ENCODE measurements around the gene UPF2. TPM values are rescaled to one million over a fixed set of nuclear protein-coding genes. Genes with fewer than 3 reads are reported as not detected.
A peak's percentile ranks its signal among the peaks of the same experiment; 100 is the strongest.
"Not testable (repeated sequence)": the region's sequence is repeated elsewhere in the genome, so short reads cannot be mapped to it uniquely, and the experiment has no call there.

The UPF2 gene
- total RNA-seq, 2 experiments from 2014 or later, result 33.5 to 37.2 TPM

GRCh38 chr10:12025591-12025990, 17.0 kb downstream of the UPF2 start:
- no peak overlapping the region for H3K4me3 Mint-ChIP-seq
- DNase-seq (no peak), ATAC-seq (no peak)
- peaks cover 30% of the 10 kb centered on the region for H3K4me1 Mint-ChIP-seq
- H3K9me3 Mint-ChIP-seq (ENCODE audit: low read depth), result no peaks in the 10 kb centered on the region
- no peak overlapping the region for H3K27ac Mint-ChIP-seq
- H3K36me3 Mint-ChIP-seq, result peaks cover 36% of the 10 kb centered on the region
- no peaks in the 10 kb centered on the region for H3K27me3 Mint-ChIP-seq
- CTCF ChIA-PET, result interaction anchor here (1.1 to 1.7 kb wide), 2 partner anchors 39 to 686 kb away, joined by 3 to 4 read pairs; no protein-coding TSS in a partner anchor

DNA sequence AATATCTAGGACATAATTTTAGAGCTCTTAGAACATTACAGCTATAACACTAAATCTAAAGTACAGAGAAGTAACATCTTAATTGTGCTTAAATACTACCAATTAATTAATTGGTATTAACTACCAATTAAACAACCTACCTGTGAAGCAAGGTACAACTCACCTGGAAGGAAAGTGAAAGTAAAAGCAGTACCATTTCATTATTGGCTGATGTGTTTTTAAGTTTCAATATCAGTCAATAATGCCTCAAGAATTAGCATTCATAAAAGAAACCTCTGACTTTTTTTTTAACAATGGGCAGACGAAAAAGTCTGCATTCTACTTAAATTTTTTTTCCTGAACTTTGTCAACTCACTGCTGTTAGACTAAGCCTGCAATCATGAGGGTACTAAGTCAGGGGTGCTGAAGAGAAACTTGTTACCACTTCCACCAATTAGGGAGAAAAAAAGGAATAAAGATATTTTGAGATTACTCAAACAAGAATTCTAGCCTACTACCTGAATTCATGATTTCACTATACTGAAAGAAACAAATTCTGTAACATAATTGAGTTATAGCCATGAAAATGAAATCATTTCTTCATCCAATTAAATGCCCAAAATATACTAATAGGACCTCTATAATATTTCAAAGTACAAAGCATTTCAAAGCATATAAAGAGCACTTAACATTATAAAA, 19.9 kb downstream of the UPF2 start:
- H3K9me3 Mint-ChIP-seq (ENCODE audit: low read depth), result no peaks in the 10 kb centered on the region
- no peak overlapping the region for H3K4me3 Mint-ChIP-seq
- peak overlapping the region; percentile 85 for H3K27ac Mint-ChIP-seq
- H3K27me3 Mint-ChIP-seq, result no peaks in the 10 kb centered on the region
- DNase-seq, result no peak
- ATAC-seq, result peak; percentile 45
- peaks cover 24% of the 10 kb centered on the region for H3K36me3 Mint-ChIP-seq
- H3K4me1 Mint-ChIP-seq, result peaks cover 23% of the 10 kb centered on the region
- CTCF ChIA-PET, result interaction anchor here (0.7 kb wide), 1 partner anchor 15 kb away, joined by 3 read pairs; no protein-coding TSS in a partner anchor

DNA sequence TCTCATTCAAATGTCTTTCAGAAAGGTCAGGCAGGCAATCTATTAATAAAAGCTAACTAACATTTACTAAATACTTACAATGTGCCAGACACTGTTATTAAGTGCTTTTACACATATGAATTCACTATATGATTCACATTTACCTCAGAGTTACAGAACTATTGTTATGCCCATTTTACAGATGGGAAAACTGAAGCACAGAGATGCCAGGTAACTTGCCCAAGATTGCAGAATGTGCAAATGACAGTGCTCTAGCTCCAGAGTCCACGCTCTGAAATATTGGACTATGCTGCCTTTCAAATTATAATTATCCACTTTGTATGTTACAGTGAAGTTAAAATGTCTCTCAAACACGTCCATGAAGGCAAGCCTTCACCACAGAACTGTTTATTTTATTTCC, 22.0 kb downstream of the UPF2 start:
- CTCF ChIA-PET, result no interaction called here

GRCh38 chr10:12019283-12019971, 23.2 kb downstream of the UPF2 start:
- Mint-ChIP-seq H3K4me3 (no peak overlapping the region), H3K36me3 (peaks cover 17% of the 10 kb centered on the region), H3K9me3 (ENCODE audit: low read depth) (no peaks in the 10 kb centered on the region), H3K27me3 (no peaks in the 10 kb centered on the region), H3K4me1 (peaks cover 14% of the 10 kb centered on the region), H3K27ac (no peak overlapping the region)
- DNase-seq, result no peak
- no peak for ATAC-seq
- CTCF ChIA-PET, result no interaction called here

More for the DNA sequence above, 22.0 kb downstream of the UPF2 start:
- no peaks in the 10 kb centered on the region for H3K27me3 Mint-ChIP-seq
- no peak overlapping the region for H3K4me3 Mint-ChIP-seq
- ATAC-seq (no peak), DNase-seq (no peak)
- peaks cover 13% of the 10 kb centered on the region for H3K36me3 Mint-ChIP-seq
- no peaks in the 10 kb centered on the region for H3K9me3 Mint-ChIP-seq (ENCODE audit: low read depth)
- peaks cover 15% of the 10 kb centered on the region for H3K4me1 Mint-ChIP-seq
- H3K27ac Mint-ChIP-seq, result no peak overlapping the region

DNA sequence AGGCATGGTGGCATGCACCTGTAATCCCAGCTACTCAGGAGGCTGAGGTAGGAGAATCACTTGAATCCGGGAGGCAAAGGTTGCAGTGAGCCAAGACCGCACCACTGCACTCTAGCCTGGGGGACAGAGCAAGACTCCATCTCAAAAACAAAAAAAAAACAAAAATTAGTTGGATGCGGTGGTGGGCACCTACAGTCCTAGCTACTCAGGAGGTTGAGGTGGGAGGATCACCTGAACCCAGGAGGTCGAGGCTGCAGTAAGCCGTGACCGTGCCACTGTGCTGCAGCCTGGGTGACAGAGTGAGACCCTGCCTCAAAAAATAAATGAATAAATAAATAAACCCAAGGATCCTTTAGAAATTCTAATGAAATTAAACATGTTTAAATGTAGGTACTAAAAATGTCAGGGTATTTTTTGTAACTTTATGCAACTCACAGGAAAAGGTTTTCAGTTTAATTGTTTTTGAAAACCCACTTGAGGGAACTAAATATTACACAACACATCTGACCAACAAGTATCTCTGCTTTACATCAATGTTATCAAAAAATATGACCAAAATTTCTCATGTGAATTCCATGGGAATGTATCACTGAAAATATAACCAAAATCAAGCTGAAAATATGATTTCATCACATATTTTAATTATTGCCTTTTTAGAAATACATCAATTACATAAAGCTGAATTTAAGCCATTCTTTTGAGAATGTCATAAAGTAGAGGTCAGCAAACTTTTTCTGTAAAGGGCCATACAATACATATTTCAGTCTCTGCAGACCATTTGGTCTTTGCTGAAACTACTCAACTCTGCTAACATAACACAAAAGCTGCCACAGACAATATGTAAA, 23.9 kb downstream of the UPF2 start:
- DNase-seq (no peak), ATAC-seq (no peak)
- Mint-ChIP-seq H3K4me3 (no peak overlapping the region), H3K27ac (no peak overlapping the region), H3K27me3 (no peaks in the 10 kb centered on the region), H3K9me3 (ENCODE audit: low read depth) (no peaks in the 10 kb centered on the region), H3K36me3 (peaks cover 20% of the 10 kb centered on the region), H3K4me1 (peaks cover 11% of the 10 kb centered on the region)
- CTCF ChIA-PET, result no interaction called here

- Mint-ChIP-seq H3K27me3 (no peaks in the 10 kb centered on the region), H3K9me3 (ENCODE audit: low read depth) (peaks cover 7% of the 10 kb centered on the region), H3K4me3 (no peak overlapping the region), H3K27ac (no peak overlapping the region), H3K36me3 (peaks cover 49% of the 10 kb centered on the region), H3K4me1 (peaks cover 1% of the 10 kb centered on the region)
- ATAC-seq (no peak), DNase-seq (no peak)
- CTCF ChIA-PET, result interaction anchor here (0.9 kb wide), 1 partner anchor 18 kb away, joined by 3 read pairs; no protein-coding TSS in a partner anchor
Measured at GRCh38 chr10:12013926-12014325, 28.7 kb downstream of the UPF2 start.

DNA sequence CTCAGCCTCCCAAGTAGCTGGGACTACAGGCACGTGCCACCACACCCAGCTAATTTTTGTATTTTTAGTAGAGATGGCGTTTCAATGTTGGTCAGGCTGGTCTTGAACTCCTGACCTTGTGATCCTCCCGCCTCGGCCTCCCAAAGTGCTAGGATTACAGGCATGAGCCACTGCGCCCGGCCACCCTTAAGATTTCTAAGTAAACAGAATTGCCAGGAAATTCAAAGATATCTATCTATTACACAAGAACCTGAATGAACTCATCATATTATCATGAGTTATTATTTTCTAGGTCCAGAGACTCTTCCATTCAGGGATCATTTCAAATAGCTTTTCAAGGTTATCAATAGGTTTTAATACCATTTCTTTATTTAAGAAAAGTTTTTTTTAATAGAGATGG, 29.2 kb downstream of the UPF2 start:
- peaks cover 53% of the 10 kb centered on the region for H3K36me3 Mint-ChIP-seq
- H3K27me3 Mint-ChIP-seq; H3K4me1 Mint-ChIP-seq; H3K27ac Mint-ChIP-seq; ATAC-seq; DNase-seq; H3K4me3 Mint-ChIP-seq; H3K9me3 Mint-ChIP-seq (ENCODE audit: low read depth): not testable (repeated sequence)
- CTCF ChIA-PET, result interaction anchor here (0.9 kb wide), 1 partner anchor 18 kb away, joined by 3 read pairs; no protein-coding TSS in a partner anchor

DNA sequence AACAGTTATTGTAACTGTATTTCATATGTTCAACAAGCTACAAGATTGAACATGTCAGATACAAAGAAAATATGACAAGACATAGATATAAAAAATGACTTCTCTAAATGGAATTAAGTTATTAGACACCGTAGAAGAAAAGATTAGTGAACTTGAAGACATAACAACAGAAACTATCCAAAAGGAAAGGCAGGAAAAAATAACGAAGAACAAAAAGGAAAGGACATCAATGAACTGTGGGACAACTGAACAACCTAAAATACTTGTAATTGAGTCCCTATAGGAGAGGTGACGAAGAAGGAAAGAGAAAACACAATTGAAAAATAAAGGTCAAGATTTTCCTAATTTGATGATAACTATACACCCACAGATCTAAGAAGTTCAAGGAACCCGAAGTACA, 32.3 kb downstream of the UPF2 start:
- H3K4me1 Mint-ChIP-seq, result peaks cover 1% of the 10 kb centered on the region
- H3K27ac Mint-ChIP-seq, result no peak overlapping the region
- H3K36me3 Mint-ChIP-seq, result peaks cover 59% of the 10 kb centered on the region
- DNase-seq (no peak), ATAC-seq (no peak)
- no peaks in the 10 kb centered on the region for H3K27me3 Mint-ChIP-seq
- H3K4me3 Mint-ChIP-seq, result no peak overlapping the region
- H3K9me3 Mint-ChIP-seq (ENCODE audit: low read depth), result peaks cover 7% of the 10 kb centered on the region
- CTCF ChIA-PET, result interaction anchor here (1.0 kb wide), 1 partner anchor 26 kb away, joined by 3 read pairs; no protein-coding TSS in a partner anchor

DNA sequence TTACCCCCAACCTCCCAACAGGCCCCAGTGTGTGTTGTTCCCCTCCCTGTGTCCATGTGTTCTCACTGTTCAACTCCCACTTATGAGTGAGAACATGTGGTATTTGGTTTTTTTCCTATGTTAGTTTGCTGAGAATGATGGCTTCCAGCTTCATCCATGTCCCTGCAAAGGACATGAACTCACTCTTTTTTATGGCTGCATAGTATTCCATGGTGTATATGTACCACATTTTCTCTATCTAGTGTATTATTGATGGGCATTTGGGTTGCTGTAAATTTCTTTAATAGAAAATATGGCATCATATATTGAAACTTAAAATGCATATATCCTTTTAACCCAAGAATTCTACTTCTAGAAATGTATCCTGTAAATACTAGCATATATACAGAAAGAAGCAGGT, 33.8 kb downstream of the UPF2 start:
- H3K4me3 Mint-ChIP-seq; H3K9me3 Mint-ChIP-seq (ENCODE audit: low read depth); DNase-seq; H3K4me1 Mint-ChIP-seq; ATAC-seq; H3K27me3 Mint-ChIP-seq; H3K27ac Mint-ChIP-seq; CTCF ChIA-PET: not testable (repeated sequence)
- peaks cover 63% of the 10 kb centered on the region for H3K36me3 Mint-ChIP-seq

DNA sequence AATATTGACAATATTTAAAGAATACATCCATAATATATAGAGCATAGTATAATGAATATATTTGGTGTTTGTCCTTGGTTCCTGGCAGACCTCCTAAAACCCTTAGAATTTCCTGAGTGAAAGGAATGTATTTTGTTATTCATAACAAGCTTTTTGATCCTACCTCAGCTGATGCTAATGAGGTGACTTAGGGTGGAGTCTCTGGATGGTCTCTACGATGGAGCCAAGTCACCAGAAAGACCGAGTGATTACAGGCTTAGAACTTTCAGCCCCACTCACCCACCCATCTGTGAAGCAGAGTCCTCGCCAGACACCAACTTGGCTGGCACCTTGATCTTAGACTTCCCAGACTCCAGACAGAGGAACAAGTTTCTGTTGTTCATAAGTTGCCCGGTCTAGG, 35.9 kb downstream of the UPF2 start:
- no peak for DNase-seq

DNA sequence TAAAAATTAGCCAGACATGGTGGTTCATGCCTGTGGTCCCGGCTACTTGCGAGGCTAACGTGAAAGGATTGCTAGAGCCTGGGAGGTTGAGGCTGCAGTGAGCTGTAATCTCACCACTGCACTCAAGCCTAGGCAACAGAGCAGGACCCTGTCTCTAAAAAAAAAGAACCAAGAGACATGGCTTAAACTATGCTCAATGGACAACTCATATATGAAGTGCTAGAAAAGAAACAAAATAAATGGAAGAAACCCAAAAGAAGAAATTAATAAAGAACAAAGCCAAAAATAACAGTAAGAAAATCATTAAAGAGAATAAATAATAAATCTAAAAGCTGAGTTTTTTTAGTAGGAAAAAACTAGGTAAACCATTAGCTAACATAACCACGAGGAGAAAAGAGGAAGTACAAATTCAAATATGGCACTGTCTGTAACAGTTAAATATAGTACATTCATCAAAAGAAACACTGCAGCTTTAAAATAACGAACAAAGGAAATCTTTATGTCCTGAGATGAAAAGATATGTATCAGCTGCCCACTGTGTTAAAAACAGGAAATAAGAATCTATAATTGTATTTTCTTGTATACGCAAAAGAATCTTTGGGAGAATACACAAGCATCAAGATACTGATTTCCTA, 48.7 kb downstream of the UPF2 start:
- DNase-seq, result no peak
- Mint-ChIP-seq H3K4me1 (peaks cover 7% of the 10 kb centered on the region), H3K4me3 (no peak overlapping the region), H3K27me3 (no peaks in the 10 kb centered on the region), H3K9me3 (ENCODE audit: low read depth) (no peaks in the 10 kb centered on the region), H3K27ac (peak overlapping the region; percentile 40), H3K36me3 (peaks cover 35% of the 10 kb centered on the region)
- ATAC-seq, result no peak
- CTCF ChIA-PET, result interaction anchor here (0.8 to 2.1 kb wide), 3 partner anchors 17 to 173 kb away, joined by 3 to 4 read pairs (median 3); no protein-coding TSS in a partner anchor

More for the DNA sequence above, 35.9 kb downstream of the UPF2 start:
- peaks cover 7% of the 10 kb centered on the region for H3K9me3 Mint-ChIP-seq (ENCODE audit: low read depth)
- CTCF ChIA-PET, result no interaction called here
- H3K27ac Mint-ChIP-seq, result no peak overlapping the region
- peaks cover 2% of the 10 kb centered on the region for H3K4me1 Mint-ChIP-seq
- peaks cover 62% of the 10 kb centered on the region for H3K36me3 Mint-ChIP-seq
- H3K27me3 Mint-ChIP-seq, result no peaks in the 10 kb centered on the region
- no peak overlapping the region for H3K4me3 Mint-ChIP-seq
- ATAC-seq, result no peak

- Mint-ChIP-seq H3K4me3 (no peak overlapping the region), H3K9me3 (ENCODE audit: low read depth) (no peaks in the 10 kb centered on the region), H3K36me3 (peaks cover 21% of the 10 kb centered on the region), H3K27ac (no peak overlapping the region), H3K27me3 (no peaks in the 10 kb centered on the region), H3K4me1 (peaks cover 9% of the 10 kb centered on the region)
- CTCF ChIA-PET, result interaction anchor here (1.0 kb wide), 1 partner anchor 13 kb away, joined by 4 read pairs; no protein-coding TSS in a partner anchor
- ATAC-seq (no peak), DNase-seq (no peak)
Measured at GRCh38 chr10:11988924-11989323, 53.7 kb downstream of the UPF2 start.
